Peyer's patch (tissue), 4 donors: ENCODE data around the gene HSPA4. TPM values are rescaled to one million over a fixed set of nuclear protein-coding genes. Genes with fewer than 3 reads are reported as not detected.
A peak's percentile ranks its signal among the peaks of the same experiment; 100 is the strongest.

Experiments
- DNase-seq, 3 donors: peaks; one replicate each; pipeline ENCODE4 v3.0.0-alpha.2; 2017 to 2019
- H3K27ac ChIP-seq, 4 donors: fragments of 200-600 bp; sonication (generic); one replicate each; pipeline ENCODE4 v1.5.1; 2016 to 2019
- H3K27me3 ChIP-seq, 2 donors: fragments of 200-600 bp; sonication (generic); one replicate each; pipeline ENCODE4 v1.5.1; 2019
- H3K36me3 ChIP-seq, 3 donors: fragments of 200-600 bp; sonication (generic); one replicate each; pipeline ENCODE4 v1.5.1; 2016 to 2019
- H3K4me1 ChIP-seq, 4 donors: fragments of 200-600 bp; sonication (generic); one replicate each; pipeline ENCODE4 v1.5.1; 2016 to 2019
- H3K4me3 ChIP-seq, 4 donors: fragments of 200-600 bp; sonication (generic); 1 replicate in 3 of 4; 2 replicates in 1 of 4; pipeline ENCODE4 v1.5.1; 2016 to 2019; ENCODE audit warnings: mild to moderate bottlenecking in 1 of 4
- H3K9me3 ChIP-seq, 4 donors: fragments of 200-600 bp; sonication (generic); one replicate each; pipeline ENCODE4 v1.5.1; 2016 to 2019; ENCODE audit warnings: mild to moderate bottlenecking in 1 of 4
- CTCF ChIP-seq, 6 experiments: fragments of 450-650 bp in 4 of 6; fragments of 200-600 bp in 2 of 6; sonication (generic) in 1 of 6; IDR thresholded peaks; one replicate each; pipeline ENCODE4 v1.5.1; 2017 to 2019; ENCODE audit warnings: antibody characterized with exemption in 6 of 6, mild to moderate bottlenecking in 3 of 6, moderate library complexity in 1 of 6
- POLR2A ChIP-seq, 2 donors: fragments of 450-650 bp; IDR thresholded peaks; one replicate each; pipeline ENCODE4 v1.5.1; 2017; ENCODE audit warnings: antibody characterized with exemption in 2 of 2, mild to moderate bottlenecking in 2 of 2, moderate library complexity in 2 of 2
- total RNA-seq, 4 donors: library from RNA; depleted of rRNA; stranded (reverse); fragments of >200 nt; gene quantifications; one replicate each; pipeline ENCODE4 v1.1.0, GENCODE V29; 2016

Gene HSPA4
- total RNA-seq, 4 donors from 2014 or later: 18.0 to 78.4 (median 41.4) TPM

DNA sequence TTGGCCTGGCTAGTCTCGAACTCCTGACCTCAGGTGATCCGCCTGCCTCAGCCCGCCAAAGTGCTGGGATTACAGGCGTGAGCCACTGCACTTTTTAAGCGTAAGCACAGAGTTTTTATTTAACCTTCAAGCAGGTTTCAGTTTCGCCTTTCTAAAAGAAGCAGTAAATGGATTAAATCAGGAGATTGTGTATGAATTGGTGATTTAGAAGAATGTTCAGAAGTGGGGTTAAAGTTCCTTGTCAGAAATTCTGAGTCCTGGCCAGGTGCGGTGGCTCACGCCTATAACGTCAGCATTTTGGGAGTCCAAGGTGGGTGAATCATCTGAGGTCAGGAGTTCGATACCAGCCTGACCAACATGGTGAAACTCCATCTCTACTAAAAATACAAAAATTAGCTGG is 12.2 kb downstream of the HSPA4 start:
- Histone ChIP-seq H3K4me1 (peaks cover 0 to 5% (median 0%) of the 10 kb centered on the region in 4 donors), H3K27me3 (no peaks in the 10 kb centered on the region), H3K27ac (peak overlapping the region in 1 of 4 donors; percentile 6), H3K9me3 (no peaks in the 10 kb centered on the region), H3K4me3 (no peak overlapping the region), H3K36me3 (peaks cover 0 to 25% (median 0%) of the 10 kb centered on the region in 3 donors)
- TF ChIP-seq POLR2A (IDR thresholded peaks at IDR 0.05): no peak
- no peak for TF ChIP-seq CTCF (IDR thresholded peaks at IDR 0.05)
- no peak for DNase-seq

GRCh38 chr5:133065471-133065870 is 13.7 kb downstream of the HSPA4 start:
- H3K36me3 ChIP-seq: peaks cover 0 to 40% (median 0%) of the 10 kb centered on the region in 3 donors
- DNase-seq: no peak
- H3K27ac ChIP-seq: no peak overlapping the region
- no peaks in the 10 kb centered on the region for H3K9me3 ChIP-seq
- peaks cover 0 to 5% (median 0%) of the 10 kb centered on the region in 4 donors for H3K4me1 ChIP-seq
- H3K27me3 ChIP-seq: no peaks in the 10 kb centered on the region
- TF ChIP-seq CTCF (IDR thresholded peaks at IDR 0.05): no peak
- TF ChIP-seq POLR2A (IDR thresholded peaks at IDR 0.05): no peak
- no peak overlapping the region for H3K4me3 ChIP-seq

DNA sequence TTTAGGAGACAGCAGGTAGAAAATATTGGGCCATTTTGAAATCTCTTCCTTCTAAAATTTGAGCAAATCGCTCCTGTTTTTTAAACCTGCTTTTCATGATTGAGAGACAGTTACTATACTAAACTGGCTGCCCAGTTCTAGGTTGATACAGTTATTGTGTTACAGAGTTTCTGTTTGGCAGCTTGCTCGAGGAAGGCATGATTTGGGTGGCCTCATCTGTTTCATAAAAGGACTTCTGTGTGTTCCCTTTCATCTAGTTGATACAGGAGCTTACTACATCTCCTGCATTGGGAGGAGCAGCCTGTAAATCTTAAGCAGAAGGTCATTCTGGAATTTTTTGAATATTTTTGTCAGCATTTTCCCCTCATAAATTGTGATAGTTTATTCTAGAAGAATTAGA is 14.2 kb downstream of the HSPA4 start:
- Histone ChIP-seq H3K9me3 (no peaks in the 10 kb centered on the region), H3K27me3 (no peaks in the 10 kb centered on the region), H3K36me3 (peaks cover 0 to 46% (median 0%) of the 10 kb centered on the region in 3 donors), H3K4me3 (no peak overlapping the region), H3K4me1 (peaks cover 0 to 5% (median 0%) of the 10 kb centered on the region in 4 donors), H3K27ac (no peak overlapping the region)
- no peak for TF ChIP-seq POLR2A (IDR thresholded peaks at IDR 0.05)
- TF ChIP-seq CTCF (IDR thresholded peaks at IDR 0.05): no peak
- no peak for DNase-seq

DNA sequence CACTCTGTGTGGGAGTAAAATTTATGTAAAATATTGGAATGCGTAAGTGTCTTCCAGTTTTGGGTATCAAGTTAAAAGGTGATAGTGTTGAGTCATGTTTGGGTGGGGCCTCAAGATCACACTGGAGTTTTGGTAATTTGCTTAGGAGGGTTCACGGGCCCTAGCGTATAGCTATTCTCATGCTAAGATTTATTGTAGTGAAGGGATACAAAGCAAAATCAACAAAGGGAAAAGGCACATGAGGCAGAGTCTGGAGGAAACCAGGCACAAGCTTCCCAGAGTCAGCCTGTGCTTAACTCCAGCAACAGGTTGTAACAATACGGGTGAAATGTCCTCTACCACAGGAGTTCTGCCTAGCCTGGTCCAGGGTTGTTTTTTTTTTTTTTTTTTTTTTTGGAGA is 20.2 kb downstream of the HSPA4 start:
- TF ChIP-seq CTCF (IDR thresholded peaks at IDR 0.05) (no peak), POLR2A (IDR thresholded peaks at IDR 0.05) (no peak)
- DNase-seq: no peak
- Histone ChIP-seq H3K27ac (no peak overlapping the region), H3K4me3 (no peak overlapping the region), H3K4me1 (no peaks in the 10 kb centered on the region), H3K9me3 (no peaks in the 10 kb centered on the region), H3K36me3 (peaks cover 0 to 72% (median 0%) of the 10 kb centered on the region in 3 donors), H3K27me3 (no peaks in the 10 kb centered on the region)

DNA sequence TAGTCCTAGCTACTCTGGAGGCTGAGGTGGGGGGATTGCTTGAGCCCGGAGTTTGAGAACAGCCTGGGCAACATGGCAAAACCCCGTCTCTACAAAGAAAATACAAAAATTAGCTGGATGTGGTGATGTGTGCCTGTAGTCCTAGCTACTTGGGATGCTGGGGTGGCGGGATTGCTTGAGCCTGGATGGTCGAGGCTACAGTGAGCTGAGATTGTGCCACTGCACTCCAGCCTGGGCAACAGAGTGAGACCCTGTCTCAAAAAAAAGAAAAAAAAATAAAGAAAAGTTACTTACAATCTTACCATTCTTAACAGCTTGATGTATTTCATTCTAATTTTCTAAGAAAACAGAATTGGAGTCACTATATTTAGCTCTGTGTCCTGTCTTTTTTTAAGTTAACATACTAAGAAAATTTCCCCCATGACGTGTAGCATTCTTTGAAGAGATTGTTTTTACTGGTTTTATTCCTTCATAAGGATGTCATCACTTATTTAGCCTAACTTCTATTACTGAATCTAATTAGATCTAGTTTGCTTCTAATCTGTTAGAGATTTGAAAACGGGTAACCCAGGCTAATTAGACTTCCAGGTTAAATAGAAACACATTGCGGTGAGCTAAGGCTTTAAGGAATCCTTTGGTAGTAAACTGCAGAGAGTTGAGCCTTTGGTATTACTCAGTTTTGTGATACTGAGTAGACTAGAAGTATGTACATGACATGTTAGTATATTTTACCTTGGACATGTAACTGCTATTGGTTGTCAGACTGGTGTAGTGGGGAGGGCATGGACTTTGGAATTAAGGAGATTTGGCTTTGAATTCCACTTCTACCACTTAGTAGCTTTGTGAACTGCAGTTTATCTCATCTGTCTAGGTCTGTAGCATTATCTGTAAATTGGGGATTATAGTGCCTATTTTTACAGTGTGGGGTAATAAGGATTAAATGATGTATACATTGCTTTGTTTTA is 24.0 kb downstream of the HSPA4 start:
- Histone ChIP-seq H3K4me3 (no peak overlapping the region), H3K27me3 (no peaks in the 10 kb centered on the region), H3K27ac (no peak overlapping the region), H3K9me3 (no peaks in the 10 kb centered on the region), H3K36me3 (peaks cover 0 to 52% (median 0%) of the 10 kb centered on the region in 3 donors), H3K4me1 (no peaks in the 10 kb centered on the region)
- DNase-seq: no peak
- TF ChIP-seq POLR2A (IDR thresholded peaks at IDR 0.05) (no peak), CTCF (IDR thresholded peaks at IDR 0.05) (no peak)
